ENCODE data around the gene ECPAS. TPM values are rescaled to one million over a fixed set of nuclear protein-coding genes. Genes with fewer than 3 reads are reported as not detected.
A peak's percentile ranks its signal among the peaks of the same experiment; 100 is the strongest.
"Not testable (repeated sequence)": the region's sequence is repeated elsewhere in the genome, so short reads cannot be mapped to it uniquely, and the experiment has no call there.

The ECPAS gene
- total RNA-seq (2012; rRNA removed), result 85.2 and 92.6 TPM in 2 replicates

- Histone ChIP-seq H3K4me1 (ENCODE audit: control insufficient read depth, insufficient read depth, low read length) (peaks cover 11% of the 10 kb centered on the region), H3K4me2 (ENCODE audit: low read length) (peak within 1 kb of the TSS; percentile 85), H3K9ac (ENCODE audit: low read depth, low read length) (peak within 1 kb of the TSS; percentile 96), H3K27me3 (ENCODE audit: control insufficient read depth, insufficient read depth, low read length) (no peaks in the 10 kb centered on the region), H3K4me3 (ENCODE audit: low read length) (peak within 1 kb of the TSS; percentile 92), H3K36me3 (ENCODE audit: insufficient read depth, low read length) (no peaks in the 10 kb centered on the region), H3K9me3 (replicated peaks; ENCODE audit: low read length) (no peaks in the 10 kb centered on the region)
Measured at GRCh38 chr9:111483858-111484571, at the start of gene ECPAS. ECPAS (minus strand) TSS chr9:111484383; CDS start chr9:111472918, 11,465 bp downstream.

GRCh38 chr9:111533099-111533790 lies 49.1 kb upstream of the ECPAS start:
- Histone ChIP-seq H3K4me2 (ENCODE audit: low read length) (no peak overlapping the region), H3K4me1 (ENCODE audit: control insufficient read depth, insufficient read depth, low read length) (no peaks in the 10 kb centered on the region), H3K36me3 (ENCODE audit: insufficient read depth, low read length) (no peaks in the 10 kb centered on the region), H3K4me3 (ENCODE audit: low read length) (no peak overlapping the region), H3K27me3 (ENCODE audit: control insufficient read depth, insufficient read depth, low read length) (no peaks in the 10 kb centered on the region), H3K9me3 (replicated peaks; ENCODE audit: low read length) (no peaks in the 10 kb centered on the region), H3K9ac (ENCODE audit: low read depth, low read length) (no peak overlapping the region)

GRCh38 chr9:111531716-111532115 lies 47.5 kb upstream of the ECPAS start:
- H3K27me3 ChIP-seq (ENCODE audit: control insufficient read depth, insufficient read depth, low read length), result no peaks in the 10 kb centered on the region
- H3K4me2 ChIP-seq (ENCODE audit: low read length), result no peak overlapping the region
- H3K9ac ChIP-seq (ENCODE audit: low read depth, low read length), result no peak overlapping the region
- H3K4me3 ChIP-seq (ENCODE audit: low read length), result no peak overlapping the region
- H3K4me1 ChIP-seq (ENCODE audit: control insufficient read depth, insufficient read depth, low read length), result no peaks in the 10 kb centered on the region
- no peaks in the 10 kb centered on the region for H3K36me3 ChIP-seq (ENCODE audit: insufficient read depth, low read length)
- H3K9me3 ChIP-seq (replicated peaks; ENCODE audit: low read length), result no peaks in the 10 kb centered on the region

- Histone ChIP-seq H3K9ac (ENCODE audit: low read depth, low read length) (no peak overlapping the region), H3K4me3 (ENCODE audit: low read length) (no peak overlapping the region), H3K4me2 (ENCODE audit: low read length) (no peak overlapping the region), H3K27me3 (ENCODE audit: control insufficient read depth, insufficient read depth, low read length) (no peaks in the 10 kb centered on the region), H3K36me3 (ENCODE audit: insufficient read depth, low read length) (no peaks in the 10 kb centered on the region), H3K9me3 (replicated peaks; ENCODE audit: low read length) (no peaks in the 10 kb centered on the region), H3K4me1 (ENCODE audit: control insufficient read depth, insufficient read depth, low read length) (peaks cover 8% of the 10 kb centered on the region)
Measured at GRCh38 chr9:111529787-111530186, 45.6 kb upstream of the ECPAS start.

- Histone ChIP-seq H3K4me1 (ENCODE audit: control insufficient read depth, insufficient read depth, low read length) (peaks cover 9% of the 10 kb centered on the region), H3K27me3 (ENCODE audit: control insufficient read depth, insufficient read depth, low read length) (no peaks in the 10 kb centered on the region), H3K4me3 (ENCODE audit: low read length) (no peak overlapping the region), H3K4me2 (ENCODE audit: low read length) (no peak overlapping the region), H3K9me3 (replicated peaks; ENCODE audit: low read length) (no peaks in the 10 kb centered on the region), H3K36me3 (ENCODE audit: insufficient read depth, low read length) (no peaks in the 10 kb centered on the region), H3K9ac (ENCODE audit: low read depth, low read length) (no peak overlapping the region)
Measured at GRCh38 chr9:111527347-111527746, 43.2 kb upstream of the ECPAS start.

GRCh38 chr9:111525056-111525977 lies 41.1 kb upstream of the ECPAS start, which contains the start of gene ZNF483:
ZNF483 (plus strand) TSS chr9:111525179; CDS start chr9:111527396, 2,217 bp downstream.
- Histone ChIP-seq H3K9ac (ENCODE audit: low read depth, low read length) (peak within 1 kb of the TSS; percentile 69), H3K4me3 (ENCODE audit: low read length) (peak within 1 kb of the TSS; percentile 80), H3K4me1 (ENCODE audit: control insufficient read depth, insufficient read depth, low read length) (peaks cover 9% of the 10 kb centered on the region), H3K9me3 (replicated peaks; ENCODE audit: low read length) (no peaks in the 10 kb centered on the region), H3K27me3 (ENCODE audit: control insufficient read depth, insufficient read depth, low read length) (no peaks in the 10 kb centered on the region), H3K36me3 (ENCODE audit: insufficient read depth, low read length) (no peaks in the 10 kb centered on the region), H3K4me2 (ENCODE audit: low read length) (peak within 1 kb of the TSS; percentile 83)

- Histone ChIP-seq H3K4me1 (ENCODE audit: control insufficient read depth, insufficient read depth, low read length) (peaks cover 9% of the 10 kb centered on the region), H3K4me2 (ENCODE audit: low read length) (peak overlapping the region; percentile 83), H3K36me3 (ENCODE audit: insufficient read depth, low read length) (no peaks in the 10 kb centered on the region), H3K4me3 (ENCODE audit: low read length) (peak overlapping the region; percentile 80), H3K9ac (ENCODE audit: low read depth, low read length) (no peak overlapping the region), H3K27me3 (ENCODE audit: control insufficient read depth, insufficient read depth, low read length) (no peaks in the 10 kb centered on the region), H3K9me3 (replicated peaks; ENCODE audit: low read length) (no peaks in the 10 kb centered on the region)
Measured at GRCh38 chr9:111524731-111525055, 40.5 kb upstream of the ECPAS start.

GRCh38 chr9:111516061-111516465 lies 31.9 kb upstream of the ECPAS start:
- H3K27me3 ChIP-seq (ENCODE audit: control insufficient read depth, insufficient read depth, low read length), result peaks cover 11% of the 10 kb centered on the region
- no peak overlapping the region for H3K4me3 ChIP-seq (ENCODE audit: low read length)
- no peaks in the 10 kb centered on the region for H3K36me3 ChIP-seq (ENCODE audit: insufficient read depth, low read length)
- no peaks in the 10 kb centered on the region for H3K9me3 ChIP-seq (replicated peaks; ENCODE audit: low read length)
- H3K9ac ChIP-seq (ENCODE audit: low read depth, low read length), result no peak overlapping the region
- H3K4me1 ChIP-seq (ENCODE audit: control insufficient read depth, insufficient read depth, low read length), result no peaks in the 10 kb centered on the region
- H3K4me2 ChIP-seq (ENCODE audit: low read length), result no peak overlapping the region

- H3K9me3 ChIP-seq (replicated peaks; ENCODE audit: low read length), result no peaks in the 10 kb centered on the region
- no peak overlapping the region for H3K9ac ChIP-seq (ENCODE audit: low read depth, low read length)
Measured at GRCh38 chr9:111514967-111515366, 30.8 kb upstream of the ECPAS start.

GRCh38 chr9:111511581-111511980 lies 27.4 kb upstream of the ECPAS start:
- not testable (repeated sequence) for H3K4me3 ChIP-seq (ENCODE audit: low read length); H3K36me3 ChIP-seq (ENCODE audit: insufficient read depth, low read length); H3K9ac ChIP-seq (ENCODE audit: low read depth, low read length); H3K4me1 ChIP-seq (ENCODE audit: control insufficient read depth, insufficient read depth, low read length); H3K9me3 ChIP-seq (replicated peaks; ENCODE audit: low read length); H3K4me2 ChIP-seq (ENCODE audit: low read length)
- peaks cover 11% of the 10 kb centered on the region for H3K27me3 ChIP-seq (ENCODE audit: control insufficient read depth, insufficient read depth, low read length)

More at GRCh38 chr9:111514967-111515366, 30.8 kb upstream of the ECPAS start:
- H3K36me3 ChIP-seq (ENCODE audit: insufficient read depth, low read length), result no peaks in the 10 kb centered on the region
- no peak overlapping the region for H3K4me3 ChIP-seq (ENCODE audit: low read length)
- no peaks in the 10 kb centered on the region for H3K4me1 ChIP-seq (ENCODE audit: control insufficient read depth, insufficient read depth, low read length)
- H3K27me3 ChIP-seq (ENCODE audit: control insufficient read depth, insufficient read depth, low read length), result peaks cover 11% of the 10 kb centered on the region
- H3K4me2 ChIP-seq (ENCODE audit: low read length), result no peak overlapping the region

GRCh38 chr9:111502506-111502905 lies 18.3 kb upstream of the ECPAS start:
- no peaks in the 10 kb centered on the region for H3K9me3 ChIP-seq (replicated peaks; ENCODE audit: low read length)
- H3K4me3 ChIP-seq (ENCODE audit: low read length), result no peak overlapping the region
- no peak overlapping the region for H3K4me2 ChIP-seq (ENCODE audit: low read length)
- H3K36me3 ChIP-seq (ENCODE audit: insufficient read depth, low read length), result no peaks in the 10 kb centered on the region
- no peak overlapping the region for H3K9ac ChIP-seq (ENCODE audit: low read depth, low read length)
- H3K27me3 ChIP-seq (ENCODE audit: control insufficient read depth, insufficient read depth, low read length), result peaks cover 8% of the 10 kb centered on the region
- H3K4me1 ChIP-seq (ENCODE audit: control insufficient read depth, insufficient read depth, low read length), result no peaks in the 10 kb centered on the region

Data from skeletal muscle satellite cell (primary cell).